Limb (tissue), 2 donors: ENCODE results near the gene GDPD3.

Experiments used
- DNase-seq, 2 donors: peaks; one replicate each; pipeline ENCODE4 v3.0.0-alpha.2; 2016; ENCODE audit errors: extremely low spot score in 2 of 2

The GDPD3 gene

GRCh38 chr16:30054959-30055553, 58.3 kb downstream of the GDPD3 start:
- DNase-seq: no peak
